GM21528 (cell line): Measurements from ENCODE around the gene NPEPL1.
A peak's percentile ranks its signal among the peaks of the same experiment; 100 is the strongest.

ENCODE experiments used
- ATAC-seq: cut with Tn5 transposase; IDR thresholded peaks from one replicate; pipeline ENCODE4 v1.9.1; 2021; ENCODE audit warnings: mild to moderate bottlenecking, moderate library complexity; ENCODE audit not compliant: unreplicated experiment, low FRiP score

Gene NPEPL1

DNA sequence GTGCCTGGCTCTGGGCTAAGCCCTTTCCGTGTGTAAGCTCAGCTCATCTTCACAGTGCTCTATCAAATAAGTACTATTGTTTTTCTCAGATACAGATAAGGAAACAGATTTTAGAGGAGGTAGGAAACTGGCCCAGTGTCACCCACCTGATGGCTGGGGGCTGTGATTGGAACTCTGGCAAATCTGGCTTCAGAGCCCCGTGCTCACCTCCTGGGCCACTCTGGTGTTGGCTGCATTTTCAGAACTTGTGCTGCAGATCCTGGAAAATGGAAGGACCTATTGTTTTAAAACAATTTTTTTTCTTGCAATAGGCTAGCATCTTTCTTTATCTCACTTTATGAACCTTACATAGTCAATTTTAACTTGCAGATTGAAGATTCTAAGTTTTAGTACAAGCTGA, 35.8 kb upstream of the NPEPL1 start:
- no peak for ATAC-seq

DNA sequence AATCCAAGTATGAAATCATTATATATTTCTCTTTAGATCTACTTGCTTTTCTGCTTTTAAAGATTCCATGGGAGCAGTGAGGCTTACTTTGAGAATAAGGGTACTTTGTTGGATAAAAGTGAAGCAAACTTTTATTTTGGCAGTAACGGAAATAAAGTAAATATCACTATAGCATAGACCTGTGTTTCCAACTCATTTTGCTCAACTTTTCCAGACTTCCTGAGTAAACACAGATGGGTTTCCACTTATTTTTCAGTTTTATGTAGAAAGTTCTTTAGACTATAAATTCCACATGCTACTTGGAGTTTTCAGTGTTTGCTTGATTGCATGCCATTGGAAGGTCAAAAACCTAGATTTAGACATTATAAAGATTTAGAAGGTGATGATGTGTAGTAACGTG, 35.3 kb upstream of the NPEPL1 start:
- no peak for ATAC-seq

DNA sequence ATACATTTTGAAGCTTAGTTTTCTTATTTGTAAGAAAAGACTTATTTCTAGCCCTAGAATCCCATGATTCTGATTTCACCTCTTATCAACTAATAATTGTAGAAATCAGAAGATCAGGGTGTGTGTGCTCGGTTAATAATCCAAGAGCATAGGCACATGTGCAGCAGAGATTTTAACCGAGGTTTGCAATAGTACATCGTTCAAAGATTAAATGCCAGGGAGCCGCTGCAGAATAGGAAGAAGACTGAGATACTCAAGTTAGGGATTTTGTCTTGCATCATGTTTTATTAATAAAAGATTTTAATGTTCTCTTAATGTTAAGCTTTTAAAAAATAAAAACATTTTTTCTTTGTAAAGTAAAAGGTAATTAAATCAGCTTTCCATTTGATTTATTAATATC, 34.6 kb upstream of the NPEPL1 start:
- no peak for ATAC-seq

DNA sequence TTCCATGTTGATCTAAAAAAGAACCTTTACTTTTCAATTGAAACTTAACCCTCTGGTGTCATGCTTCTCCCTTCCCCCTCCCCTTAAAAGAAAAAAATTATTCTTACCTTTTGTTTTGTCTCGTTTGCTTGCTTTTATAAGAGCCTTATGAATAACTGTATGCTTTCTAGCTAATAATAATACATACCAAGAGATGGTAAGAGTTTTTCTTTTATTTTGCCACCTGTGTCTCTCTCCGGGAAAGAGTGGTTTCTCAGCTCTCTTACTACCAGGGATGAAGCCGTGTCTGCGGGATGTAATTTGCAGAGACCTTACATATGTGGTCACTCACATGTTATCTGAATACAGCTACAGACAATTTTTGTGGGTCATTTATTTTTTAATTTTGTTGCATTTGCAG, 33.8 kb upstream of the NPEPL1 start:
- ATAC-seq, result no peak

DNA sequence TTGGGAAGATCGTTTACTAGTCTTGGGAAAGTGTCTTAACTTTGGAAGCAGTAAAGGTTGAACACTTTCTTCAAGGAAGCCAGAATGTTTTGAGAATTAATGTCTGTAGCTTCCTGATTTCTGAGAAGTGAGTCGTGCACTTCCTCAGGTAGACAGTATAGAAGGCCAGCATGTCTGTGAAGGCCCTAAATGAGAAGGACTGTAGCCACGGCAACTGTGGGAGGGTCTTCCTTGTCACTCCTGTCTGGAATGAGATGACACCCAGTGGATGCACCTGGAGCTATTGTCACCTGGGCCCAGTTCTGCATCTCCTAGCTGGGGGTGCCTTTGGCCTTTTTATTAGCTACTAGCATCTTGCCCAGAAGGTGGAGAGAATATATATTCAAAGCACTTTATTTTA, 32.8 kb upstream of the NPEPL1 start:
- no peak for ATAC-seq

DNA sequence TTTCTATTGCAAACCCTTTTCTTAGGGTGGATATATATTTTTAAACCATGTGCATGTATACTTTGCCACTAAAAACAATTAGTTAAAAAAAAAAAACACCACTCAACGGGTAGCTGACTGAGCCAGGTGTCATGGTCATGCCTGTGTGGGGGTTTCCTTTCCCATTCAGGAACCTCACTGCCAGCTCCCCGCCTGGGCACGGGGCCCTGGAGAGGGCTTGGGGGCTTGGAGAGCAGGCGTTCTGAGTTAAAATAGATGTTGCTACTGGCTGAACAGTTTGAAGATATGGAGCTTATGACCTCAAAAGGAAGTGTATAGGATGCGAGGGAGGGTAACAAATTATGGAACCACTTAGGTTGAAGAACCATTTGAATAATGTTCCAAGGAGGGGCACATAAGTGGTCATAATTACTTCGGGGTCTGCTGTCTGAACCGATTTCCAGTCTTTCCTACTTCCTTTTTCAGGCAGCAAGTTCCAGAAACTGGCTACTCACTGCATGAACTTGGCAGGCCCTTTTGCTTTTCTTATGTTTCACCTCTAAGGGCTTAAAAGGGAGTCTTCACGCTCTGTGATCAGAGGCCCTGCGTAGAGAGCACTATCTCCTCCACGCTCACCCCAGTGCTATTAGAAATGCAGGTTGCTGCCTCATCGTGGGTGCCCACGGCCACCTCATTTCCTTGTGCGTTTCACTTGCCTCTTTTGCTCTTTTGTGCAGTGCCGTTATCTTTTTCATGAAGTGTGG, 31.6 kb upstream of the NPEPL1 start:
- ATAC-seq, result no peak

DNA sequence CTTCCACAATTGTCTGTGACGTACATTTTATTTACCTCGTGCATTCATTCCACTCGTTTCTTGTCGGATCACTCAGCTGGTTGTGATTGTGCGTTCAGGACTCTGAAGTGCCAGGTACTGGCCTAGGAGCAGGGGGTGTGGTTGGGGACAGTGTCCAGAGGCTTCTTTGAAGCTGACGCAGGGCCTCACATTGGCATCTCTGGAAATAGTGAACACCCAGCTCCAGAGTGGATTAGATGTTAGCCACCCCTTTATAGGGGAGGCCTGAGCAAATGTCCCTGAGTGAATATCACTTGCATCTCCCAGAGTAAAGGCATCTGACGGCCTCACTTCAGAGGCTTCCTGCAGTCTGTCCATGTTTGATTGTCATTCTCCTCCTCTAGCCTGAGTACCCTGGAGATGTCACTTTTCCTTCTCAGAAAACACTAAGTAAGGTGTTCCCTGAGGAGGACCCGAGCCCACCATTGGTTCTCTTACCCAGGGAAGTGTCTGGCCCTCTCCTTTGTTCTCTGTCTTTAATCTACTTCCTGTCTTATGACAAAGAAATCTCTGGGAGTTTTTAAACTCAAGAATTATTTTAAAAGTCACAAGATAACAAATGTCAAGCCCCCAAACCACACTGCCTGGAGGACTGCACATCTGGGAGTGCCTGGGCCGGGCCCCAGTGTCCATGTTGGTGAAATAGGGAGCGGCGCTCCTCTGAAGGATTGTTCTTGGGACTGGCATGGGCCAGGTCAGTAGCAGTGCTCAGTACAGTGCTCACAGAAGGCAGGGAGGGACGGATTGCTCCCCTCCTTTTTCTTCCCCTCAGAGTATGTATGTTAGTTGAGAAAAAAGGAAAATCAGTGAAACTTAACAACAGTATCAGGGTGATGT, 30.8 kb upstream of the NPEPL1 start:
- no peak for ATAC-seq

DNA sequence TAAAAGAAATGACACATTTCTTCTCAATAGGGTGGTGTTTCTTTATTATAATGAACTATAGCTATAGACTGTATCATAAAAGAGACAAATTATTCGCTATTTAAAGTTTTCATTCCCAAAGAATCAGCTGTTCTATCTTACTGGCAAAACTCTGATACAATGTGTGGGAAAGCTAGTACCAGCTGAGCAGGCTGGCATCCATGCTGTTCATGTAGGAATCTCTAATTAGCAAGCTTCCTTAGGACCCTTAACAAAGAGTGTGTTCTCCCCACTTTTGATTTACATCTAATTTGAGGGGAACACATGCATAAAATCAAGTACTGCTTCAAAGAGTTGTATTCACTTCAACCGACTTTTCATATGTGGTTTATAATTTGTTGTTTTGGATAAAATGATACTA, 28.3 kb upstream of the NPEPL1 start:
- no peak for ATAC-seq

DNA sequence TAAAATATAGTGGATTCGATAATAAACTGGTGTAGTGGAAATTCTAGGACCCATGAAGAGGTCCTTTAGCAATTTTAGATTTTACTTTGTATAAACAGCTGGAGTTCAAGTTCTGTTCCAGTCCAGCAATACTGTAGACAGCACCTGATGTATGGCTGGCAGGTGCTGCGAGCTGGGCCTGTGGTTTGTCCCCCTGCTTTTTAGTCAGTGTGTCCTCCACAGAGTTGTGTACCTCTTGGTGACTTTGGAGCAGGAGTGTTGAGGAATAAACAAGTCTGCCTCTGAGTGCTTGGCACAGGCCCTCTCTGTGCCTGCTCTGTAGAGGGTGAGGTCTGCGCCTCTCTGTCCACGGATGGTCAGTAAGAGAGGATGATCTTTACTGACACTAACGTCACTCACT, 27.7 kb upstream of the NPEPL1 start:
- ATAC-seq, result no peak

DNA sequence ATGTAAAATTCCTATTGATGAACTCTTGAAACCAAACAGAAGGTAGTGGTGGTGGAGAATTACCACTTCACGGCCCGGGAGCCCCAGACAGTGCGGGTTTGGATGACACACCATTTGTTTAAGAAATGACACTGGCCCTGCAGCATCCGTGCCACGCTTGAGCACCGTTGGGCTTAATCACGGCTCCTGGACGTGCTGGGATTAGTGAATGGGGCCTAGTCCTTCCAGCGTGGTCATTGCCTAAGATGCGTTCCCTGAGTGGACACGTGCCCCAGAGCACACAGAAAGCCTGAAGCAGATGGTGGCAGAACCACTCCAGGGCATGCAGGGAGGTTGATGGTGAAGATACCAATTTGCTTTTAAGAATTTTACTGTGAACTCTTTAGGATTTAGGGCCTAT, 27.0 kb upstream of the NPEPL1 start:
- ATAC-seq, result no peak

DNA sequence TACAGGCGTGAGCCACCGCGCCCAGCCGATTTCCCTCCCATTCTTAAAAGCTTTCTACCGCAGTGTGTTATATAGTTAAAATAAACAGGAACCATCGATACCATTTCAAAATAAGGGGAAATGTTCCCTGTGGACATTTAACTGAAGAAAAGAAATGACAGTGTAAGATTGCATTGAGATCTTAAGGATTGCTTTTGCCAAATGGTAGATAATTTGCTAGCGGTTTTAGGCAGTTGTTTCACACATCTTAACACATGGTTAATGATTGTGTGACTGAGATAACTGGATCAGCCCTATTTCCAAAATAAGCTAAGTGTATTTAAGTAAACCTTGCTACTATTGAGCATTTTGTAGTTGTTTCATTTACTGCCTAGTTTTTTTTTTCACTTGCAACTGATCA, 25.9 kb upstream of the NPEPL1 start:
- no peak for ATAC-seq

DNA sequence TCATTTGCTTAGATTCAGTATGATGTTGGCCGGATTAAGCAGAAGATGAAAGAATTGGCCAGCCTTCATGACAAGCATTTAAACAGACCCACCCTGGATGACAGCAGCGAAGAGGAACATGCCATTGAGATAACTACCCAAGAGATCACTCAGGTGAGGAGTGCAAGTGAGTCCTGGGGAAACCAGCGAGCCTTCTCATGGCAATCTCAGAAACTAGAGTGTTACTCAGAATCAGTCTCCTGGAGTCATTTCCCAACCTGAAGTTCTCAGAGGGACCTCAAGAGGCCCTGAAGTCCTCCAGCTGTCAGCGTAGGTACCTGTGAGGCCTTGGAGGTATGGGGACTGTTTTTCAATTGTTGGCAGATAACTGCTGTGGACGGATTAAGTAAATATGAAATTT, 24.6 kb upstream of the NPEPL1 start:
- no peak for ATAC-seq

DNA sequence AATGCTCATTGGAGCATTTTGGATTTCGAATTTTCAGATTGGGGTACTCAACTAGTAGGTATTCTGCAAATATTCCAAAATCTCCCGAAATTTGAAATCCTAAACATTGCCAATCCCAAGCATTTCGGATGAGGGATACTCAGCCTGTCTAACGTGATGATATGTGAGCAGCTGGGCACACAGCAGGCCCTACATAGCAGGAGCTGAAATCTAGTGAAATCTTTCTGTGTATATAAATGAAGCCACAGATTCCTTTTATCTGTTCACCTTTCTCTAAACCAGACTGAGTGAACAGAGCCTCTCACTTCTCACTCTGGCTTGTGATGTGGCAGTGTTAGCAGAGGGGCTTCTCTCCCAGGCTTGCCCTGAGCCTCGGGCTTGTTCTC, 23.7 kb upstream of the NPEPL1 start:
- ATAC-seq, result no peak

DNA sequence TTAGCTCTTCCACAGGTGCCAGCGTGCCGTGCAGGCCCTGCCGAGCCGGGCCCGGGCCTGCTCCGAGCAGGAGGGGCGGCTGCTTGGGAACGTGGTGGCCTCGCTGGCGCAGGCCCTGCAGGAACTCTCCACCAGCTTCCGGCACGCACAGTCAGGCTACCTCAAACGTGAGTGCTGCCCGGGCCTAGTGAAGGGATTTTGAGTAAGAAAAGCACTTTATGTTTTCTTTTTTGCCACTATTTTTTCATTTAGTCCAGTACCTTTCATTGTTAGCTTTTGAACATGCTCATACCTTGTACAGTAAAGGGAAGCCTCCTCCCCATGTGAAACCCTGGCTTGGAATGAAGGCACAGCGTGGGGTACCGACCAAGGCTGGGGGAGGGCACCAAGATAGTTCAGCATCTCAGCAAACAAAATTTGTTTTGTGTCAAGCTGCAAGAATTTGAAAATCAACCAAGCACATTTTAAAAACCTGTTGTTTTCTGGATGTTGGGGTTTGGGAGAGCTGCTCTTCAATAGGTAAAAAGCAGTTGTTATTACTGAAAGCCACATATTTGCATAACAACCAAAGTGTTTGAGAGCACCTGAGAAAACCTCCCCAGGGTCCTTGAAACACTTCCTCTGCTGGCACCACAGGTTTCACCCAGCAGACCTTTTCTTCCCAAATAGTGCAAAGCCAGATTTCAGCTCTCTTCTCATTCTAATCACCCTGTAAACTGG, 23.2 kb upstream of the NPEPL1 start:
- peak; percentile 85 for ATAC-seq

DNA sequence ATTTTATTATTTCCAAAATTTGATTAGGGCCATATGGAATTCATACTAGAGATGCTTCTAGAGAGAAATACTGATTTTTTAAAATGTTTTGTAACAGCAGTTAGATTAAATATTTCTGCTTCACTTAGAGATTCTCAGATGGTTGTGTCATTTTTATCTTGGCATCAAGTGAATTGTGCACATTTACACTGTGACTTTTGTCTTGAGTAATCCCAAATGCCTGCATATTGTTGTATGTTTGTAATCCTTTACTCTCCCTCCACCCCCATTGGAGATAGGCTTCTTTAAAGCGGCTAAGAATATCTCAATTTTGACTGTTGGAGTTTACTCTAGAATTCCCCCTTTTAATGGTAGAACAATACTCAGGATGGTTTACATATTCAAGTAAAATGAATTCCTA, 22.5 kb upstream of the NPEPL1 start:
- no peak for ATAC-seq

DNA sequence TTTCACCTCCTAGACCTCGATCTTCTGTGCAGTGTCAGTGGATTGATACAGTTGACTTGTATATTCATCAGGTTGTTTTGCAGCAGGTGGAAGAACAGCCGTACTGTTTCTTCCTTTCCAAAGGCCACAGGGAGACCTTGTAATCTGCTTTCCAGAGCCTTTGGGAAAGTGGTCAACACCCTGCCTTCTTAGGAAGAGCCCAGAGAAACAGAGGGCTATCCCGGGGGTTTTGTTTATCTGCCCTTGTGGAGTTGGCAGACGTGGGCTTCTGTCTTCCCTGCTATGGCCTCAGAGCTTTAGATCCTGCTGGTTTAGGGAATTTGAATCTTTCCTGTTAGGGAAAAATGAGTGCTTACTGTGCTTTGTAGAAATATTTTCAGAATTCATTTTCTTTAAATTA, 21.9 kb upstream of the NPEPL1 start:
- ATAC-seq, result no peak

DNA sequence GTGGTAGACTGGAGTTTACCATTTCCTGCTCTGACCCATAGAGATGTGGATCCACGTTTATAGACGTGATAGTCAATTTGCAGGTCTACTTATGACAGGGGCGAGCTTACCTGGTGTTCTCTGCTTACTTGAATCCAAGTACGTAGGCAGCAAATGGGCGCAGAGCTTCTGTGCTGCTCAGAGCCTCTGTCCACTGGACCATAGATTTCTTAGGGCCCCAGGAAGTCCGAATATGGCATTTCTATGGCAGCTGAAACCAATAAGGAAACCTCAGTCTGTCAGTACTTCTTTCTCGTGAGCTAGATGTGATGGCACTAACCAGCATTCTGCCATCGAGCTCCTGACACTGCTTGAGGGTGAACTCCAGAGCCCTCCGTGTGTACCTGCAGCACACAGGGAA, 19.5 kb upstream of the NPEPL1 start:
- ATAC-seq, result no peak

DNA sequence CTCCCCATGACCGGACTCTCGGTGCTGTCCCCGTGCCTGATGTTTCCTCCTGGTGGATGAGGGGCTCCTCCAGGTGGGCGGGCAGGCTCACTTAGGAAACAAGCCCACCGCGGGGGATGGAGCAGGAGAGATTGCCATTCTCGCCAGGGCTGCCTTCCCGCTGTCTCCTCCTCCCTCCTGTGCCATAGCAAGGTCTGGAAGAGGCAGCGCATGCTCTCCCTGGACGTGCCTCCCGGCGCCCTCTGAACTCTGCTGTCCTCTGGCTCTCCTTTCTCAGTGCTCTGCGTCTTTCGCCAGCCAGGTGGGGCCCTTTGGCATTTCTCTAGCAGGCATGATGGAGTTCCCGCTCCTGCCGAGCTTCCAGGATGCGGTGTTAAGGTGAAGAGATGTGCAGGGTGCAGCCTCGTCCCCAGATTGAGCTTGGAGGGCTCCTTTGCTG, 17.4 kb upstream of the NPEPL1 start:
- ATAC-seq, result no peak

DNA sequence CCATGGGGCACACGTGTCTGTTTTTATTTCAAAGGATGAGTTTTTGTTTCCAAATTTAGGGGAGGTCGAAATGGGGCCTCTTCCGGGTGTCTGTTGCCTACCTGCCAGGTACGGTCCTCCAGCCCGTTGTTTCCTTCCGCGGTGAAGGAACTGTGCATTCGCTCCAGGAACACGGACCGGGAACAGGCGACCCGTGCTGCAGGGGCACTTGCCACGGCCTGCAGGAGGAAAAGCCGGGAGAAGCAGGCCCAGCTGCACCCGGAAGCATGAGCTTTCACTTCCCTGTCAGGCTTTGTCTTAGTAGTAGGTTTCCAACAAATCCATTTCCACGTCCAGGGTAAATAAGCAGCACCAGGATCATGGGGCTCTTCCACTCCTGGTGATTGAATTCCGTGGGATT, 17.0 kb upstream of the NPEPL1 start:
- ATAC-seq, result no peak

DNA sequence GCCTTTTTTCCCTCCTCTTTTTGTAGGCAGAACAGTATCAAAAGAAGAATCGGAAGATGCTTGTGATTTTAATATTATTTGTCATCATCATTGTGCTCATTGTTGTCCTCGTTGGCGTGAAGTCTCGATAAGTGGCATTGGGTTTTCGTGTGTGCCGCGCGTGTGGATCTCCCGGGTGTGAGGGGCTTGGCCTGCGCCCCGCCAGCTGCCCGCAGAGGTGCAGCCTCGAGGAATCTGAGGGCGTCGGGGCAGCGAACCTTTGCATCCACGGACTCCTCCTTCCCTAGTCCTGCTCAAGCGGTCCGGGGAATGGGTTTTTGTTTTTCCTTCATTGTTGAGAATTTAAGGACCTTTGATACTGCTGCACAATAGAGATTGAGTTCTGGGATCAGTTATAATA, 16.4 kb upstream of the NPEPL1 start:
- ATAC-seq, result no peak

DNA sequence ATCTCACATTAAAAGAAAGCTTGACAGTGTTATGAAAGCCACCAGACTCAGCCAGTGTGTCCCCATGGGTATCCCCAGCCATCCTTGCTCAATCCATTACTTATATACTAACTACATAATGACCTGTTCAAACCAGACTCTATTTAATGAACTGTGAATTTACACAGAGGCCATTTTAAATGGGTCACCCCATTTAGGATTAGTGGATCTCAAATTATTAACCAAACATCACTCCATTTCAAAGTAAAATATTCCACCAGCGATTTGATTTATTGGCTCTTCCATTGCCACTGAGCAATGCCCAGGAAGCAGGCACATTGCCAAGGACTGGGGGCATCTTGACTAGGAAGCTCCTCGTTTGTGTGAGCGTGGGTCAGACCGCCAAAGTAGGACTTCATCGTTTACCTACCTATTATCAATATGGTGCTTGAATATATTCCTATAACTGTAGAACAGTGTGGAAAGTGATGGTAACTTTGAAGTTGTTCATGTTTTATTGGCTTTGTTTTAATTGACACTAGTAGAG, 15.5 kb upstream of the NPEPL1 start:
- no peak for ATAC-seq
